Activated naive CD8-positive, alpha-beta T cell treated with anti-CD3 and anti-CD28 coated beads for 36 hours (primary cell): Measurements from ENCODE around the gene CERS6. TPM values are rescaled to one million over a fixed set of nuclear protein-coding genes. Genes with fewer than 3 reads are reported as not detected.

Experiments
- DNase-seq: peaks from one replicate; pipeline ENCODE4 v3.0.0; 2021
- H3K27ac Mint-ChIP-seq: one replicate; pipeline ENCODE4 v1.8.0; 2022; ENCODE audit warnings: mild to moderate bottlenecking, moderate library complexity, mixed read lengths
- H3K27me3 Mint-ChIP-seq: one replicate; pipeline ENCODE4 v1.8.0; 2022; ENCODE audit warnings: mild to moderate bottlenecking, mixed read lengths
- H3K36me3 Mint-ChIP-seq: one replicate; pipeline ENCODE4 v1.8.0; 2021; ENCODE audit warnings: mild to moderate bottlenecking, mixed read lengths
- H3K4me1 Mint-ChIP-seq: one replicate; pipeline ENCODE4 v1.8.0; 2021; ENCODE audit warnings: mixed read lengths
- H3K4me3 Mint-ChIP-seq: one replicate; pipeline ENCODE4 v1.8.0; 2022; ENCODE audit warnings: mild to moderate bottlenecking, moderate library complexity, mixed read lengths
- H3K9me3 Mint-ChIP-seq: one replicate; pipeline ENCODE4 v1.8.0; 2022; ENCODE audit warnings: mixed read lengths
- total RNA-seq, 2 experiments: library from RNA; stranded (reverse); gene quantifications; one replicate each; pipeline ENCODE4 v1.2.3, GENCODE V29; 2021

Gene CERS6
- total RNA-seq, 2 experiments from 2014 or later: 20.6 to 21.3 TPM

- Mint-ChIP-seq H3K27me3 (no peaks in the 10 kb centered on the region), H3K4me3 (no peak overlapping the region), H3K36me3 (peaks cover 3% of the 10 kb centered on the region), H3K4me1 (no peaks in the 10 kb centered on the region), H3K27ac (no peak overlapping the region), H3K9me3 (no peaks in the 10 kb centered on the region)
- DNase-seq: no peak
Observed at GRCh38 chr2:168796090-168796577, 340.1 kb downstream of the CERS6 start.

- H3K9me3 Mint-ChIP-seq: no peaks in the 10 kb centered on the region
- no peaks in the 10 kb centered on the region for H3K27me3 Mint-ChIP-seq
- DNase-seq: no peak
- H3K36me3 Mint-ChIP-seq: no peaks in the 10 kb centered on the region
- no peak overlapping the region for H3K4me3 Mint-ChIP-seq
- no peaks in the 10 kb centered on the region for H3K4me1 Mint-ChIP-seq
- no peak overlapping the region for H3K27ac Mint-ChIP-seq
Observed at GRCh38 chr2:168796583-168797285, 340.7 kb downstream of the CERS6 start.

GRCh38 chr2:168797286-168797655 lies 341.2 kb downstream of the CERS6 start:
- Mint-ChIP-seq H3K27ac (no peak overlapping the region), H3K36me3 (no peaks in the 10 kb centered on the region), H3K4me3 (no peak overlapping the region), H3K27me3 (no peaks in the 10 kb centered on the region), H3K9me3 (no peaks in the 10 kb centered on the region), H3K4me1 (no peaks in the 10 kb centered on the region)
- no peak for DNase-seq

GRCh38 chr2:168798076-168798887 lies 342.2 kb downstream of the CERS6 start:
- H3K27me3 Mint-ChIP-seq: no peaks in the 10 kb centered on the region
- no peak overlapping the region for H3K27ac Mint-ChIP-seq
- no peaks in the 10 kb centered on the region for H3K9me3 Mint-ChIP-seq
- no peak for DNase-seq
- H3K4me3 Mint-ChIP-seq: no peak overlapping the region
- no peaks in the 10 kb centered on the region for H3K36me3 Mint-ChIP-seq
- peaks cover 2% of the 10 kb centered on the region for H3K4me1 Mint-ChIP-seq

GRCh38 chr2:168798888-168799410 lies 342.9 kb downstream of the CERS6 start:
- Mint-ChIP-seq H3K27me3 (no peaks in the 10 kb centered on the region), H3K27ac (no peak overlapping the region), H3K4me1 (peaks cover 2% of the 10 kb centered on the region), H3K36me3 (no peaks in the 10 kb centered on the region), H3K4me3 (no peak overlapping the region), H3K9me3 (no peaks in the 10 kb centered on the region)
- no peak for DNase-seq

DNA sequence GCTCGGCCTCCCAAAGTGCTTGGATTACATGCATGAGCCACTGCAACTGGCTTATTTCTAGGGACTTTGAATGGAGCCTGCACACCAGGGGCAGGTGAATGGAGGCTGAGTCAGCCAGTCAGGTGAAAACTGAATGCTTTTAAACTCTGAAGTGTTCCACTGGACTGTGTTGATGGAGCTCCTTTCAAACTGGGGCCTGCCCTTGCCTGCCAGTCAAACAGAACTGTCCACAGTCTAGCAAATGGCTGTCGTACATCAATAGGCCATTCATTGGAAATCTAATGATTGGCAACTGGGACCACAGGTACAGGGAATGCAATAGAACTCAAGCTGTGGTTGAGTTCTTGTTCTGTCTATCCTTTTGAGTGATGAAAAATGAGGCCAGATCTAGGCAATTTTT lies 345.4 kb downstream of the CERS6 start:
- no peak overlapping the region for H3K4me3 Mint-ChIP-seq
- no peak overlapping the region for H3K27ac Mint-ChIP-seq
- DNase-seq: no peak
- H3K9me3 Mint-ChIP-seq: no peaks in the 10 kb centered on the region
- H3K27me3 Mint-ChIP-seq: no peaks in the 10 kb centered on the region
- peaks cover 2% of the 10 kb centered on the region for H3K4me1 Mint-ChIP-seq
- H3K36me3 Mint-ChIP-seq: no peaks in the 10 kb centered on the region

DNA sequence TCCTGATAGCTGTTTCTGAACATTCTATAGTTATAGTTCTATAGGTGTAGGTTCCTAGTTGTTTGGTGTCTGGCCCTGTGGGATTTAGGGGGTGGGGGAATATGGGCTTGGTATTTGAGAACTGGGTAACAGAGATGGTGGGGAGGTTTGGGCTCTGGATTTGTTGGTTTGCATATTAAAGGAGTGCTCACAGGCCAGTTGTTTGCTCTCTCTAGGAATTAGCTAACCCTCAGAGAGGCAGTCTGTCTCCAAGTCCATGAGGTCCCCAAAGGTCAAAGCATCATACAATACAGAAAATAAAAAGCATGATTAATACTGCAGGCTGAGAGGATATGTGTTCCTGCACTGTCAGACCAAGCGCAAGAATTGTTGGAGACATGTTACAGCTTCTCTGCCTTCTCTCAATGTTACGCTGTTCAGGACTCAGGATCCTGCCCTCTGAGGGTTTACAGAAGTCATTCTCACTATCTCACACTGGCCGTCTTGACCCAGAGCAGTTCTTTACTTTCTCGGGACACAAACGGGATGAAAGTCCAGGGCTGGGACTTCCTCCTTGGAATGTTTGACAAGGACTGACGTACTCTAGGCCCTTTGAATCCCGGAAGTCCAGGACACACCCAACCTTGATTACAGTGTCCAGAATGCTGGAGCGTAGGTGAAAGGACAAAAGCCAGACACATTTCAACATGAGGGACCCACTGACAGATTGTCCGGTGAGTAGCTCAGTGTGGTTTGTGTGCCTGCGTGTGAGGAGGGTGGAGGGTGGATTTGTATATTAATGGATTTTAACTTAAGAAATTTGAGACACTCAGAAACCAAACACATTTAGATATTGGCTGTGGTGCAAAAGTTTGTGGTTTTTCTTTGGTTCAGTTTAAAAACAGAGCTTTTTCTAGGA lies 346.1 kb downstream of the CERS6 start, which contains the start of gene NOSTRIN:
Gene NOSTRIN, plus strand, starts transcription at position 677 of the 898 bp plus-strand sequence. Its CDS starts 10 bp downstream, at position 687.
- no peak for DNase-seq
- no peaks in the 10 kb centered on the region for H3K27me3 Mint-ChIP-seq
- H3K4me3 Mint-ChIP-seq: no peak within 1 kb of the TSS
- no peak within 1 kb of the TSS for H3K27ac Mint-ChIP-seq
- H3K36me3 Mint-ChIP-seq: no peaks in the 10 kb centered on the region
- no peaks in the 10 kb centered on the region for H3K9me3 Mint-ChIP-seq
- H3K4me1 Mint-ChIP-seq: peaks cover 2% of the 10 kb centered on the region

GRCh38 chr2:168802859-168803725 lies 347.0 kb downstream of the CERS6 start:
- Mint-ChIP-seq H3K4me1 (peaks cover 2% of the 10 kb centered on the region), H3K4me3 (no peak overlapping the region), H3K36me3 (no peaks in the 10 kb centered on the region), H3K27ac (no peak overlapping the region), H3K9me3 (no peaks in the 10 kb centered on the region), H3K27me3 (no peaks in the 10 kb centered on the region)
- DNase-seq: no peak

DNA sequence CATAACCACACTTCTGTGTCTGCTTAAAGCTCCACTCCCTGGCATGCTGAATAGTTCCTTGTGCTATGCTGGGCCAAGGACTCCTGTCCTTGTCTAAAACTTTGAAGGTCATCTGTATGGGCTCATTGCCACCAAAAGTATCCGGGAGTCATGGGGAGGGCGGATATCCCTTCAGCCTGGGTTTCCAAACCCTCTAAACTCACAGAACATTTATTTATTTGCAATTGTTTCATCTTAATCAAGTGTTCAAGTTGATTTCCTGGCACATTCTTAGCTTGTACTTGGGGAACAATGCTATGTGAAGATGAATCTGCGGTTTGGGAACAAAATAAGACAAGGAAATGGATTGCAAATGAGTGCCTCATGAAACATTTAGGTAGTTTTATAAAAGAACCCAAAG lies 348.1 kb downstream of the CERS6 start:
- no peak overlapping the region for H3K27ac Mint-ChIP-seq
- H3K27me3 Mint-ChIP-seq: no peaks in the 10 kb centered on the region
- H3K4me1 Mint-ChIP-seq: peaks cover 2% of the 10 kb centered on the region
- DNase-seq: no peak
- H3K4me3 Mint-ChIP-seq: no peak overlapping the region
- no peaks in the 10 kb centered on the region for H3K9me3 Mint-ChIP-seq
- no peaks in the 10 kb centered on the region for H3K36me3 Mint-ChIP-seq

GRCh38 chr2:168805615-168806014 lies 349.5 kb downstream of the CERS6 start:
- no peak overlapping the region for H3K4me3 Mint-ChIP-seq
- no peaks in the 10 kb centered on the region for H3K36me3 Mint-ChIP-seq
- no peak for DNase-seq
- no peaks in the 10 kb centered on the region for H3K9me3 Mint-ChIP-seq
- no peaks in the 10 kb centered on the region for H3K27me3 Mint-ChIP-seq
- H3K4me1 Mint-ChIP-seq: peaks cover 2% of the 10 kb centered on the region
- H3K27ac Mint-ChIP-seq: no peak overlapping the region

GRCh38 chr2:168809537-168809936 lies 353.5 kb downstream of the CERS6 start:
- Mint-ChIP-seq H3K9me3 (no peaks in the 10 kb centered on the region), H3K27me3 (no peaks in the 10 kb centered on the region), H3K36me3 (no peaks in the 10 kb centered on the region), H3K27ac (no peak overlapping the region), H3K4me1 (no peaks in the 10 kb centered on the region), H3K4me3 (no peak overlapping the region)
- DNase-seq: no peak

- no peaks in the 10 kb centered on the region for H3K4me1 Mint-ChIP-seq
- no peak overlapping the region for H3K27ac Mint-ChIP-seq
- DNase-seq: no peak
- no peaks in the 10 kb centered on the region for H3K9me3 Mint-ChIP-seq
- no peak overlapping the region for H3K4me3 Mint-ChIP-seq
- H3K36me3 Mint-ChIP-seq: no peaks in the 10 kb centered on the region
- H3K27me3 Mint-ChIP-seq: no peaks in the 10 kb centered on the region
Observed at GRCh38 chr2:168810235-168810634, 354.2 kb downstream of the CERS6 start.

- Mint-ChIP-seq H3K4me1 (no peaks in the 10 kb centered on the region), H3K4me3 (no peak overlapping the region), H3K27me3 (no peaks in the 10 kb centered on the region), H3K9me3 (no peaks in the 10 kb centered on the region), H3K27ac (no peak overlapping the region), H3K36me3 (no peaks in the 10 kb centered on the region)
- DNase-seq: no peak
Observed at GRCh38 chr2:168811696-168812095, 355.6 kb downstream of the CERS6 start.

DNA sequence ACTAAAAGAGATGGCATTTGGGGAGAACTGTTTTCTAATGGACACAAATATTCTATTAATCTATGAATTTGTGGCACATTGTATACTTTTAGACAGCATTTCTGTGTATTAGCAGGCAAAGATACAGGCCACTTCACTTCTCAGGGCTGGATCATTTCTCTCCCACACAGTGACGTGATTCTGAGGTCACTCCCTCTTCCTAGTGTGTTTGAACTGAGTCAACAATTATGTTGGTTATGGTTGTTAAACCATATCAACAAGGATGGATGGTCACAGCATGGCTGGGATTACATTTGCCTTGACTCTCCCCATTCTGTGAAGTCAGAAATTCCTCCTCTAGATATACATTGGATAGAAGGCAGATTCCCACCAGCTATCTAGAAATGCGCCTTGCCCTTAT lies 358.0 kb downstream of the CERS6 start:
- Mint-ChIP-seq H3K27ac (no peak overlapping the region), H3K27me3 (no peaks in the 10 kb centered on the region), H3K9me3 (no peaks in the 10 kb centered on the region), H3K4me3 (no peak overlapping the region), H3K4me1 (no peaks in the 10 kb centered on the region), H3K36me3 (no peaks in the 10 kb centered on the region)
- DNase-seq: no peak
